OCI-LY1 (cell line): ENCODE data around the gene NEDD4L.

ENCODE experiments used
- EZH2 ChIP-seq: fragments of 200-600 bp; sonication (generic), shearing (Covaris generic); IDR thresholded peaks from 2 replicates; pipeline ENCODE4 v1.8.0; 2017; ENCODE audit warnings: borderline replicate concordance, mixed run types, mild to moderate bottlenecking, antibody characterized with exemption, low read length, moderate library complexity, mixed read lengths
- TF ChIP-seq, protein P1 (sequence below): fragments of 200-600 bp; sonication (generic), shearing (Covaris generic); IDR thresholded peaks from 2 replicates; pipeline ENCODE4 v1.5.1; 2017; ENCODE audit warnings: mild to moderate bottlenecking, antibody characterized with exemption, low read length, moderate library complexity, mixed read lengths

- TF ChIP-seq, protein P1, sequence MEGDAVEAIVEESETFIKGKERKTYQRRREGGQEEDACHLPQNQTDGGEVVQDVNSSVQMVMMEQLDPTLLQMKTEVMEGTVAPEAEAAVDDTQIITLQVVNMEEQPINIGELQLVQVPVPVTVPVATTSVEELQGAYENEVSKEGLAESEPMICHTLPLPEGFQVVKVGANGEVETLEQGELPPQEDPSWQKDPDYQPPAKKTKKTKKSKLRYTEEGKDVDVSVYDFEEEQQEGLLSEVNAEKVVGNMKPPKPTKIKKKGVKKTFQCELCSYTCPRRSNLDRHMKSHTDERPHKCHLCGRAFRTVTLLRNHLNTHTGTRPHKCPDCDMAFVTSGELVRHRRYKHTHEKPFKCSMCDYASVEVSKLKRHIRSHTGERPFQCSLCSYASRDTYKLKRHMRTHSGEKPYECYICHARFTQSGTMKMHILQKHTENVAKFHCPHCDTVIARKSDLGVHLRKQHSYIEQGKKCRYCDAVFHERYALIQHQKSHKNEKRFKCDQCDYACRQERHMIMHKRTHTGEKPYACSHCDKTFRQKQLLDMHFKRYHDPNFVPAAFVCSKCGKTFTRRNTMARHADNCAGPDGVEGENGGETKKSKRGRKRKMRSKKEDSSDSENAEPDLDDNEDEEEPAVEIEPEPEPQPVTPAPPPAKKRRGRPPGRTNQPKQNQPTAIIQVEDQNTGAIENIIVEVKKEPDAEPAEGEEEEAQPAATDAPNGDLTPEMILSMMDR: no peak
- no peak for TF ChIP-seq EZH2
Observed at GRCh38 chr18:58347135-58347534, 303.1 kb downstream of the NEDD4L start.
